A549 (cell line): ENCODE results near the gene TNS3. TPM values are rescaled to one million over a fixed set of nuclear protein-coding genes. Genes with fewer than 3 reads are reported as not detected.
A peak's percentile ranks its signal among the peaks of the same experiment; 100 is the strongest.

Source experiments
- ATAC-seq, 2 experiments: fragments of 200-7000 bp in 1 of 2; fragments of >200 bp in 1 of 2; cut with Nextera tagmentation in 1 of 2; cut with Tn5 transposase in 1 of 2; 3 replicates each; pipeline versions ENCODE4 v1.8.0 to v1.9.1; 2018 to 2020; ENCODE audit warnings: mild to moderate bottlenecking in 1 of 2, moderate library complexity in 1 of 2
- CTCF ChIA-PET: fragments of 300-600 bp; sonication (Branson Sonifier 250); formaldehyde crosslinking; extraction: SDS; loops from one replicate; lab custom pipeline; 2021; ENCODE audit warnings: antibody characterized with exemption, inconsistent platforms; lab: Yijun Ruan, JAX
- POLR2A ChIA-PET: fragments of 350-600 bp; formaldehyde crosslinking; extraction: SDS; loops from one replicate; lab custom pipeline; 2021; ENCODE audit warnings: antibody characterized with exemption, inconsistent platforms; lab: Yijun Ruan, JAX
- DNase-seq, 2 experiments: peaks; one replicate each; pipeline versions ENCODE4 v3.0.0 to v3.0.0-alpha.2; 2011 to 2016; ENCODE audit warnings: low read depth in 1 of 2, low spot score in 1 of 2
- FAIRE-seq: peaks from 2 replicates; lab custom pipeline; 2011; peaks lifted over from hg19 to GRCh38; lab: Jason Lieb, UNC
- H3K27ac ChIP-seq, 2 experiments: fragments of >200 bp; sonication (Bioruptor Twin); formaldehyde crosslinking; 3 replicates each; pipeline ENCODE4 v1.5.1; 2016 to 2017
- H3K4me1 ChIP-seq: fragments of >200 bp; sonication (Bioruptor Twin); formaldehyde crosslinking; 3 replicates; pipeline ENCODE4 v1.6.1; 2016
- H3K4me2 ChIP-seq: fragments of >200 bp; sonication (Bioruptor Twin); formaldehyde crosslinking; 3 replicates; pipeline ENCODE4 v1.6.1; 2016
- H3K4me3 ChIP-seq: fragments of >200 bp; sonication (Bioruptor Twin); formaldehyde crosslinking; 3 replicates; pipeline ENCODE4 v1.5.1; 2016
- H3K9me3 ChIP-seq: fragments of >200 bp; sonication (Bioruptor Twin); formaldehyde crosslinking; 3 replicates; pipeline ENCODE4 v1.6.1; 2016
- CEBPB ChIP-seq, 2 experiments: fragments of >200 bp in 1 of 2; sonication (Bioruptor Twin) in 1 of 2; formaldehyde crosslinking in 1 of 2; IDR thresholded peaks; 2 replicates each; pipeline ENCODE4 v1.6.1; 2012 to 2016
- EHMT2 ChIP-seq: fragments of 200-600 bp; sonication (generic); IDR thresholded peaks from 2 replicates; pipeline ENCODE4 v1.6.1; 2016; ENCODE audit warnings: antibody characterized with exemption, low read depth, mild to moderate bottlenecking, moderate library complexity
- EP300 ChIP-seq, 2 experiments: fragments of >200 bp; sonication (Bioruptor Twin); formaldehyde crosslinking; IDR thresholded peaks; 2 replicates in 1 of 2; 3 replicates in 1 of 2; pipeline ENCODE4 v1.6.1; 2016 to 2017
- FOSB ChIP-seq: fragments of 250-450 bp; sonication (Bioruptor Pico); IDR thresholded peaks from 2 replicates; pipeline ENCODE4 v1.5.0; 2020; ENCODE audit warnings: mild to moderate bottlenecking, moderate library complexity
- FOSL2 ChIP-seq, 2 experiments: fragments of 450-650 bp in 1 of 2; fragments of >200 bp in 1 of 2; sonication (Bioruptor Twin) in 1 of 2; formaldehyde crosslinking; IDR thresholded peaks; 2 replicates each; pipeline versions ENCODE4 v1.5.0 to v1.6.1; 2016 to 2020; ENCODE audit warnings: mild to moderate bottlenecking in 1 of 2, moderate library complexity in 1 of 2
- HEYL ChIP-seq: fragments of 250-450 bp; sonication (Bioruptor Pico); IDR thresholded peaks from 2 replicates; pipeline ENCODE4 v1.8.0; 2021; ENCODE audit warnings: mild to moderate bottlenecking, moderate library complexity
- HOXA7 ChIP-seq: fragments of 250-450 bp; sonication (Bioruptor Pico); IDR thresholded peaks from 2 replicates; pipeline ENCODE4 v1.5.0; 2020; ENCODE audit warnings: mild to moderate bottlenecking, moderate library complexity
- HOXB13 ChIP-seq: fragments of 250-450 bp; sonication (Bioruptor Pico); IDR thresholded peaks from 2 replicates; pipeline ENCODE4 v1.5.0; 2020; ENCODE audit warnings: low read depth, mild to moderate bottlenecking, moderate library complexity
- MYC ChIP-seq: IDR thresholded peaks from 2 replicates; pipeline ENCODE4 v1.6.1; 2012; ENCODE audit warnings: mild to moderate bottlenecking, inconsistent platforms, low read length, improper control_type of control experiment, borderline replicate concordance
- RAD21 ChIP-seq, 2 experiments: fragments of >200 bp in 1 of 2; sonication (Bioruptor Twin) in 1 of 2; formaldehyde crosslinking in 1 of 2; IDR thresholded peaks in 1 of 2; conservative IDR thresholded peaks in 1 of 2; 2 replicates in 1 of 2; 3 replicates in 1 of 2; pipeline ENCODE4 v1.6.1; 2012 to 2018; ENCODE audit warnings: inconsistent platforms in 1 of 2
- RFX5 ChIP-seq: fragments of 450-650 bp; IDR thresholded peaks from 2 replicates; pipeline ENCODE4 v1.7.1; 2014; ENCODE audit warnings: antibody characterized with exemption, mild to moderate bottlenecking, moderate library complexity
- TFCP2L1 ChIP-seq: fragments of 250-450 bp; sonication (Bioruptor Pico); IDR thresholded peaks from 2 replicates; pipeline ENCODE4 v1.5.0; 2021; ENCODE audit warnings: mild to moderate bottlenecking
- ZNF302 ChIP-seq: fragments of 250-450 bp; sonication (Bioruptor Pico); IDR thresholded peaks from 2 replicates; pipeline ENCODE4 v1.9.0; 2021; ENCODE audit warnings: inconsistent platforms, mild to moderate bottlenecking, moderate library complexity
- whole genome bisulfite sequencing: methylation state at CpG from one replicate; pipeline ENCODE4 v1.1.6; 2017; ENCODE audit errors: missing lambda C conversion rate; 5-methylcytosine and 5-hydroxymethylcytosine counted together
- polyA plus RNA-seq, 4 experiments: library from polyadenylated mRNA; depleted of rRNA in 3 of 4; stranded (reverse); fragments of >200 nt; fragmentation: RNase III in 1 of 4; extraction: RNeasy Plus Mini Kit Qiagen cat#74134 plus additional on column Dnase treatment in 1 of 4; gene quantifications; 2 replicates in 3 of 4; 3 replicates in 1 of 4; pipeline ENCODE4 v1.2.3, GENCODE V29; 2011 to 2017
- TF ChIP-seq, protein P1 (sequence below): fragments of 250-450 bp; sonication (Bioruptor Pico); IDR thresholded peaks from 2 replicates; pipeline ENCODE4 v1.5.0; 2020; ENCODE audit warnings: low read depth, mild to moderate bottlenecking, moderate library complexity
- TF ChIP-seq, protein P2 (sequence below): fragments of 250-450 bp; sonication (Bioruptor Pico); IDR thresholded peaks from 2 replicates; pipeline ENCODE4 v1.5.0; 2021; ENCODE audit warnings: mild to moderate bottlenecking, moderate library complexity, borderline replicate concordance

TNS3 gene
- polyA plus RNA-seq, 2 of the 4 experiments (the other 2 are of a cell fraction), result 107 to 134 TPM

- 49% methylated on average over 7 of the region's 7 CpGs for WGBS
- no peak for TF ChIP-seq EHMT2
- TF ChIP-seq CEBPB (IDR thresholded peaks at IDR 0.05), result 0 out of 4 replicates have a peak, but pooled peaks of 1 of the 2 experiments have one; percentile 19
- no peak for TF ChIP-seq ZNF302 (CRISPR knock-in tag)
- 0 out of 2 replicates have a peak, but pooled peaks have one; percentile 65 for TF ChIP-seq HEYL (CRISPR knock-in tag)
- TF ChIP-seq, protein P1, sequence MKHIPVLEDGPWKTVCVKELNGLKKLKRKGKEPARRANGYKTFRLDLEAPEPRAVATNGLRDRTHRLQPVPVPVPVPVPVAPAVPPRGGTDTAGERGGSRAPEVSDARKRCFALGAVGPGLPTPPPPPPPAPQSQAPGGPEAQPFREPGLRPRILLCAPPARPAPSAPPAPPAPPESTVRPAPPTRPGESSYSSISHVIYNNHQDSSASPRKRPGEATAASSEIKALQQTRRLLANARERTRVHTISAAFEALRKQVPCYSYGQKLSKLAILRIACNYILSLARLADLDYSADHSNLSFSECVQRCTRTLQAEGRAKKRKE (CRISPR knock-in tag), result 0 out of 2 replicates have a peak, but pooled peaks have one; percentile 35
- TF ChIP-seq, protein P2, sequence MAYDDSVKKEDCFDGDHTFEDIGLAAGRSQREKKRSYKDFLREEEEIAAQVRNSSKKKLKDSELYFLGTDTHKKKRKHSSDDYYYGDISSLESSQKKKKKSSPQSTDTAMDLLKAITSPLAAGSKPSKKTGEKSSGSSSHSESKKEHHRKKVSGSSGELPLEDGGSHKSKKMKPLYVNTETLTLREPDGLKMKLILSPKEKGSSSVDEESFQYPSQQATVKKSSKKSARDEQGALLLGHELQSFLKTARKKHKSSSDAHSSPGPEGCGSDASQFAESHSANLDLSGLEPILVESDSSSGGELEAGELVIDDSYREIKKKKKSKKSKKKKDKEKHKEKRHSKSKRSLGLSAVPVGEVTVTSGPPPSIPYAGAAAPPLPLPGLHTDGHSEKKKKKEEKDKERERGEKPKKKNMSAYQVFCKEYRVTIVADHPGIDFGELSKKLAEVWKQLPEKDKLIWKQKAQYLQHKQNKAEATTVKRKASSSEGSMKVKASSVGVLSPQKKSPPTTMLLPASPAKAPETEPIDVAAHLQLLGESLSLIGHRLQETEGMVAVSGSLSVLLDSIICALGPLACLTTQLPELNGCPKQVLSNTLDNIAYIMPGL (CRISPR knock-in tag), result 0 out of 2 replicates have a peak, but pooled peaks have one; percentile 40
- peak; percentile 85 for TF ChIP-seq HOXB13 (CRISPR knock-in tag)
- TF ChIP-seq FOSL2 (IDR thresholded peaks at IDR 0.05), result no peak
- peak; percentile 30; the same call in 1 of the 2 replicates for TF ChIP-seq FOSL2 (CRISPR knock-in tag; IDR thresholded peaks at IDR 0.05)
- TF ChIP-seq HOXA7 (CRISPR knock-in tag), result 0 out of 2 replicates have a peak, but pooled peaks have one; percentile 51
- no peak for TF ChIP-seq FOSB
- TF ChIP-seq, all 56 proteins: peak for 7
- Histone ChIP-seq H3K27ac (peak overlapping the region; percentile 99), H3K4me3 (no peak overlapping the region), H3K9me3 (no peaks in the 10 kb centered on the region), H3K4me1 (peaks cover 95% of the 10 kb centered on the region), H3K4me2 (peak overlapping the region; percentile 83)
- peak in 1 of 2 experiments; percentile 80 for DNase-seq
- FAIRE-seq, result no peak
- ATAC-seq, result peak in 1 of 2 experiments; percentile 1; a peak in 1 of 6 replicates
- ChIA-PET POLR2A (interaction anchor here (0.7 to 3.1 kb wide), 8 partner anchors 11 to 184 kb away, joined by 3 to 62 read pairs (median 8); partner anchors contain the start of gene TNS3), CTCF (interaction anchor here (0.7 to 2.4 kb wide), 9 partner anchors 10 to 224 kb away, joined by 3 to 16 read pairs (median 5); no protein-coding TSS in a partner anchor)
Measured at GRCh38 chr7:47602272-47603004, 20.5 kb upstream of the TNS3 start.

GRCh38 chr7:47601881-47602249 is 20.0 kb upstream of the TNS3 start:
- ChIA-PET POLR2A (interaction anchor here (0.7 to 3.1 kb wide), 11 partner anchors 11 to 185 kb away, joined by 3 to 62 read pairs (median 7); partner anchors contain the start of gene TNS3), CTCF (interaction anchor here (1.0 to 2.4 kb wide), 6 partner anchors 10 to 217 kb away, joined by 3 to 16 read pairs (median 6); no protein-coding TSS in a partner anchor)
- peak; percentile 14 to 43 for ATAC-seq
- no peak for FAIRE-seq
- 0% methylated on average over 2 of the region's 2 CpGs for WGBS
- DNase-seq, result no peak
- Histone ChIP-seq H3K9me3 (no peaks in the 10 kb centered on the region), H3K4me1 (peaks cover 95% of the 10 kb centered on the region)
- 0 out of 2 replicates have a peak, but pooled peaks have one; percentile 2 for TF ChIP-seq TFCP2L1 (CRISPR knock-in tag)
- no peak for TF ChIP-seq EP300 (IDR thresholded peaks at IDR 0.05)
- TF ChIP-seq RAD21 (conservative IDR thresholded peaks at IDR 0.05 in 1 of 2, IDR thresholded peaks at IDR 0.05 in 1 of 2), result peak in 1 of 2 experiments; percentile 14; a peak in 1 of 5 replicates
- no peak for TF ChIP-seq RFX5
- TF ChIP-seq MYC, result 0 out of 2 replicates have a peak, but pooled peaks have one; percentile 10
- TF ChIP-seq, all 56 proteins: peak for 3
- H3K4me3 ChIP-seq, result no peak overlapping the region
- peak overlapping the region; percentile 99 for H3K27ac ChIP-seq
- peak overlapping the region; percentile 83 for H3K4me2 ChIP-seq
